ENCODE data around the gene MRPL23.

MRPL23 gene

GRCh38 chr11:1959786-1960185, 12.7 kb downstream of the MRPL23 start:
- DNase-seq, result no peak

DNA sequence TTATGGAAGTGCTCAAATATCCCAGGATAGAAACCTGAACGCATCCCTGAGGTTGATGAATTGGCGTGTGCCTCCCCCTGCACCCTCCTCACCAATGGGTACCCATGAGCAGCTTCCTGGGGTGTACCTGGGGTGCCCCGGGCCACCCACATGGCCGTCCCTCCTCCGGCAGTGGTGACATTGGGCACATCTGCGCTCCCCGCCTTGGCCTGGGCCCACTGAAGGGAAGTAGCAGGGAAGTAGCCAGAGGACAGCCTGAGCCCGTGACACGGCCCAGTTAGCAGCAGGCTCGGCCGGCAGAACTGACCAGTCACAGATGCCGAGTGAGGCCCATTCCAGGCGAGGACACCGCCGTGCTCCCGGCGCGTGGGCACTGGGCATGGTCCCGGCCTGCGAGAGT, 16.7 kb downstream of the MRPL23 start:
- no peak for DNase-seq

DNA sequence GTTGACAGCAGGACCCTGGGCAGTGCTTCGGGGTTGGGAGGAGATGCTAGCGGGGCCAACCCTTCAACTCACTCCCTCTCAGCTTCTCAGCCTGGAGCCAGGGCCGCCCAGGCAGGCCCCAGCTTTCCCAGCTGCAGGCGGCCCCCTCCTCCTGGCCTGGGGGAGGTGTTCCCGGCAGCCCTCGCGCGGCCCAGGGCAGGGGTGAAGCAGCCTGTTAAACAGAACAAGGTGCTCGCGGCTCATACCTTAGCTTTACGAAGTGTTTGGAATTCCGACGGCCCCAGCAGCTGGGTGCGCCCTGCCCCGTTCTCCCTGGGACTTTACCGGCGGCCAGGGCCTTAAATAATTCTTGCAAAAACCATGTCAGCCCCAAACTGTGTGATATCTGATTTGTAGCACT, 17.2 kb downstream of the MRPL23 start:
- no peak for DNase-seq

DNA sequence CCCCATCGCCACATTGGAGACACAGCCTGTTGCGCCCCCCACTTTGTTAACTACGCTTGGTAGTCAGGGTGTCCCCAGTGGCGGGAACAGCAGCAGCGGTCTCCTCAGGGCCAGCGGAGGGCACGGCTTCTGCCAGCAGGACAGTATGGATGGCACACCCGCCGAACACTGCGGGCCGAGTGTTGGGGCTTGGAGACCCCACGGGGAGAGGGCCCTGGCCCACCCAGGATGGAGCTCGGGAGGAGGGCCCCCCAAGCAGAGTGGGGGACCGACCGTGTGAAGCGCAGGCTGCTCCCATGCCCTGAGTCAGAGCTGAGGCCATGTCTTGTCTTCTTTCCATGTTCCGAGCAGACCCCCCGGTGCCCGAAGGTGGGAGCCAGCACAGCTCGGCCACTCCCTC, 17.8 kb downstream of the MRPL23 start:
- no peak for DNase-seq

DNA sequence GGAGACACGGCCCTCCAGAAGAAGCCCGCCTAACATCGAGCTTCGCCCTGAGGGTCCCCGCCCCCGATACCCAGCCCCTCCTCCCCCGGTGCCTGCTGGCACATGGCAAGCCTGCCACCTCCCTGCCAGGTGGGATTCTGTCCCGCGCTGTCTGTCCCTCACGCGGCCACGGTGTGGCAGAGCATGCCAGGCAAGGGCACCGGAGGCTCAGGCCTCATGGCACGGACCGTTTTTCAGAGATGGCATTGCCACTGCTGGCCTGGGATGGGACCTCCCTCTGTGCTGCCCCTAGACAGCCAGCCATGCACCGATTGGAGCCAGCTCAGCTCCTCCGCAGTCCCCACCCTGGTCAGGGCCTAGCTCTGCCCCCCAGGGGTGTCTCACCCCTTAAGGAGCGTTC, 19.4 kb downstream of the MRPL23 start:
- no peak for DNase-seq

DNA sequence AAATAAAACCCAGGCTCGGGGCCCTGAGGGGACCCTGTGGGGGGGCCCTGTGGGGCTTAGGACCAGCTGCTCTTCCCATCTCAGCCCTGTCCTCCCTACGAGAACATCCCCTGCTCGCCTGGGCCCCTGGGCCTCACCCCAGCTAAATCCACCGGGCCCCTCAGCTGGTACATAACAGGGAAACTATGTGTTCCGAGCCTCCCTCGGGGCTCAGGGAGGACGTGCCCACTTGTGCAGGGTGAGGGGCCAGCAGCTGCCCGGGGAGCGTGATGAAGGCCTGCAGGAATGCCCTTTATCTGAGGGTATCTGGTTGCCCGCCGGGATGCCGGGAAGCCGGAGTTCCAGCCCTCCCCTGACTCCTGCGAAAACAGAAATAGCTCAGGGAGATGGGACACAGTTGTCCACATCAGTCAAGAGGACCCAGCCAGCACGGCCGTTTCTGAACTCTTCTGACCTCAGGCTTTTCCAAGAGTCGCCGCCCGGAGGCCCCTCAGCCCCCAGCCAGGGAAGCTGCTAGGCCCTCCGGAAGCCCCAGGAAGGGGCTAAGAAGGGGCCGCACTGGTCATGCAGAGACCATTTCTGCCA, 20.6 kb downstream of the MRPL23 start:
- DNase-seq, result no peak

- no peak for DNase-seq
These were observed 21.4 kb downstream of the MRPL23 start for GRCh38 chr11:1968454-1969002.

GRCh38 chr11:1969035-1969434, 21.9 kb downstream of the MRPL23 start:
- no peak for DNase-seq

DNA sequence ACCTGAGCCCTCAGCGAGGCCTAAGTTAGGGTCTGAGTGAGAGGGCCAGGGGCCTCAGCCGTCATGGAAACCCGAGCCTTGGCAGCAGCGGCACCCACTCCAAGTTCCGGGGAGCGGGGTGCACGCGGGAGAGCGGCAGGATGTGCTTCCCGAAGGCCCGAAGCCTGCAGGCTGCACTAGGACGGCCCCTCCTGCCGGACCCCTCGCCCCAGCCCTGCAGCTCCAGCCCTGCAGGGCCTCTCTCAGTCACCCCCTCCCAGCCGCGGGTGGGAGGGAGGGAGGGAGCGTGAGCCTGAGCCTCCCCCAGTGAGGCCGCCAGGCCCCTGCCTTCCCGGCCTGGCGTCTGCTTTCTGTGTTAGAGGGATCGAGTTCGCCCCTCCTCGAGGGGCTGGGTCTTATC, 22.6 kb downstream of the MRPL23 start:
- DNase-seq, result no peak

DNA sequence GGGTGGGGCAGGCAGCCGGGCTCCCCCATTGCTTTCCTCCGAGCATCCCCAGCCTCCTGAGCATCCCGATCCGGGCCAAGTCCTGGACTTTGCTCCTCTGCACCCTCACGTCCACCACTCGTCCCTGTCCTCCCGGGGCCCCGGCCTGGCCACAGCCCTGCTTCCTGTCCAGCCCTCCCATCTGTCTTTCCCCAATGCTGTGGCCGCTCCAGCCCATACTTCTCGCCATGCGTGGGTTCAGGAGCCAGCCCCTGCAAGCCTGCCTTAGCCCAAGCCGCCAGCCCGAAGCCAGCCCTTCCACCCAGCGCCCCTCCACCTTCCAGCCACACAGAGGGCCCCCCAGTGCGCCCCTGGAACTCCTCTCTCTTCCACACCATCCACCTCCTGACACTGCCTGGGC, 23.8 kb downstream of the MRPL23 start:
- no peak for DNase-seq

GRCh38 chr11:1975185-1975584, 28.1 kb downstream of the MRPL23 start:
- no peak for DNase-seq

- DNase-seq, result no peak
These were observed 31.8 kb downstream of the MRPL23 start for GRCh38 chr11:1978720-1979473.

- DNase-seq, result no peak
These were observed 32.5 kb downstream of the MRPL23 start for GRCh38 chr11:1979607-1980006.

GRCh38 chr11:1982873-1983600, 35.9 kb downstream of the MRPL23 start:
- DNase-seq, result no peak

- no peak for DNase-seq
These were observed 36.4 kb downstream of the MRPL23 start for GRCh38 chr11:1983601-1983961.

DNA sequence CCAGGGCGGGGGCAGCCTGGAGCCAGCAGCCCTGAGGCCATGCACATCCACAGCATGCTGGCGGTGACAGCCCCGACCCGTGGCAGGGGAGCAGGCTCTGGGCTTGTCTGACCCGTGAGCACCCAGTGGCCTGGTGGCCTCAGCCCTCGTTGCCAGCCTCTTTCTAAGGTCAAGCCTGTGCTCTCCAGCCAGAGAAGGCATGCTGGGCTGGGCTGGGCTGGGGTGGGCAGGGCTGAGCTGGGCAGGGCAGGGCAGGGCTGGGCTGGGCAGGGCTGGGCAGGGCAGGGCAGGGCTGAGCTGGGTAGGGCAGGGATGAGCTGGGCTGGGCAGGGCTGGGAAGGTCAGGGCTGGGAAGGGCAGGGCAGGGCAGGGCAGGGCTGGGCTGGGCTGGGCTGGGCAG, 39.9 kb downstream of the MRPL23 start:
- no peak for DNase-seq

DNA sequence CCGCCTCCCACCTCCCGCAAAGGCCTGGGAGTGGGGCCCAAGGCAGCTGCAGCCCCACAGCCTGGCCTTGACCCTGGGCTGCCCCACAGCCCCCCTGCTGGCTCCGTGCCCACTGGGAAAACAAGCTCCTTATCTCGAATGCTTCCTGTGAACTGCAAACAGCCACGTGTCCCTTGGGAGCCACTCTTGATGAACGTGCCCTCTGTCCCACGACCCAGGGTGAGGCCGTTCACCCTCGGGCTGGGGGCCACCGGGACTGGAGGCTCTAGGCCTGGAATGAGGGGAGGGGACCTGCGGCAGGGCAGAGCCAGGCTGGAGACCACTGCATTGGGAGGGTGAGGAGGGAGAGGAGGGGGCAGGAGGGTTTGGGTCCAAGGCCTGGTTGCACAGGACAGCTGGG, 41.0 kb downstream of the MRPL23 start:
- DNase-seq, result no peak

DNA sequence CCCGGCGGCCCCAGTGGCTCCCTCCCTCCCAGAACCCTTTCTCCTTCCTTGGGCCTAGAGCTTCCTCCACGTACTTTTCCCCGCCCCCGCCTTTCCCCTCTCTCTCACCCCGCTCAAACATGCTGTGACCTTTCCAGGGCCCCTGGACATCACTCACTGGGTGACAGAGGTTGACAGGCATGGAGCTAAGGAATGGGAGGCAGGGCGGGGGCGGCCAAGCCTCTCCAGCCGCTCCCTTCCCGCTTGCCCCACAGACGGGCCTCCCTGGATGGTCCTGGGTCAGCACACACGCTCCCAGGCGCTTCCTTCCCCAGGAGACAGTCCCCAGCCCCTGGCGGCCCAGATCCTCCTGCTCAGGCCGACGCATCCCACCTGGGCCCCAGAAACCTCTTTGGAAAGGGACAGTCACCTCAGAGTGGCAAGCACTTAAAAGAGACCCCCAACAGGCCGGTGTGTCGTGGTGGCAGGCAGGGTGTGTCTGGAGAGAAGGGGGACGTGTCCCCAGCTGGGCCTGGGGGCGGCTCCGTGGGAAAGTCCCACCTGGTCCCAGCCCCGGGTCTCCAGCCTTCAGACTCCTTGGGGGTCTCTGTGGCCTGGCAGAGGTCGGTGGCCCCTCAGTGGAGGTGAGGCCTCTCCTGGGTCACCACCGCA, 41.7 kb downstream of the MRPL23 start:
- DNase-seq, result no peak

DNA sequence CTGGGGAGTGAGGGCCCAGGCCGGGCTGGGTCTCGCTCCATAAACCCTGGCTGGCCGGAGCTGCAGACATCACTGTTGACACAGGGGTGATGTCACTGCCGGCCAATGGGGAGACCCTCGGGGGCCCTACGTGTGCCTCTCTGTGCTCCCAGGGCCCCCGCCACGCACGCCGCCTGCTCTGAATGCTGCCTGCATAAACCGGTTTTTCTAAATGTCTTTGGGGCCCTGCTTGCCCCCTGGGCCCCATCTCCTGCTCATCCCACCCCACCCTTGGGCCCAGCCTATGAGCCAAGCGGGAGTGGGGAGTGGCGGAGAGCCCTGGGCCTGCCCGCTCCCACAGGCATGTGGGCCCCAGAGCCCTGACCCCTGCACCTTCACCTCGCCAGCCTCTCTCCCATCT, 42.8 kb downstream of the MRPL23 start:
- no peak for DNase-seq

DNA sequence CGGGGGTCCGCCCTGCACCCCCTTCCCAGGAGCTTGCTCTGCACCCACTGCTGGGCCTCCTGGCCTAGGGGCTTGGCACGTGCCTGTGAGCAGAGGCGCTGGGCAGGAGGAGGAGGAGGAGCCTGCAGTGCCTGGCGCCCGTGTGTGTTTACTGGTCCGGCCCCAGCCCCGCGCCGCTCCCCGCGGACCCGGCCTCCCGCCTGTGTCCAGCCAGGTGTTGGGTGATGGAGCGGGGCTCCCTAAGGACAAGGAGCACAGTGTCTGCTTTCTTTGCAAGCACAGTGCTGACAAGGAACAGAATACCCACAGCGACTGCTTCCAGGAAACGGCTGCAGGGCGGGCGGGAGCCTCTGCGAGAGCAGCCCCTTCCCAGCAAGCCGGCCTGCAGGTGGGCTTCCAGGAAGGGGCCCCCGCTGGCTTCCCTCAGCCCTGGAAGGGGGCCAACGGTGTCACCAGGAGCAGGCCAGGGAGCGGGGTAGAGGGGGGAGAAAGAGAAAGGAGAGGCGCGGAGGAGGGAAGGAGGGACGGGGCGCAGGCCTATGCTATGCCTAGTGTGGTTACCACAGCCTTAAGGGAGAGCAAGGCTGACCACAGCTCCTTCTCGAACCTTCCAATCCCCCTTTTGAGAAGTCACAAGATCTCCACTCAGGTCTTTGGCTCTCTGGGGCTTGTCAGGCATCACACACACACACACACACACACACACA, 43.9 kb downstream of the MRPL23 start:
- DNase-seq, result no peak

DNA sequence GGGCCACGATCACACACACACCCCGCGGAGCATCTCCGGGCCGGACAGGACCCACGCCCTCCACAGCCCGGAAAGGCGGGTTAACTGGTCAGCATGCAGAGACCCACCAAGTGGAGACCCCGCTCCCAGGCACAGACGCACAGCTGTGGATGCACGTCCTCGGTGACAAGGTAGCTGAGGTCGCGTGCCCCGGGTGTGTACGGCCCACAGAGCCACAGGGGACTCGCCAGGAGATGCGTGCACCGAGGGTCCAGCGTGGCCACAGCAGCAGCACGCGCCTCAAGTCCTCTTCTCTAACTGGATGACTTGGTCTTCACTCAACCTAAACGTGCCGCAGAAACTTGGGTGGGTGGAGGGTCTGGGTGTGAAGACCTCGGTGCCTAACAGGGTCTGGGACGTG, 45.0 kb downstream of the MRPL23 start:
- no peak for DNase-seq

DNA sequence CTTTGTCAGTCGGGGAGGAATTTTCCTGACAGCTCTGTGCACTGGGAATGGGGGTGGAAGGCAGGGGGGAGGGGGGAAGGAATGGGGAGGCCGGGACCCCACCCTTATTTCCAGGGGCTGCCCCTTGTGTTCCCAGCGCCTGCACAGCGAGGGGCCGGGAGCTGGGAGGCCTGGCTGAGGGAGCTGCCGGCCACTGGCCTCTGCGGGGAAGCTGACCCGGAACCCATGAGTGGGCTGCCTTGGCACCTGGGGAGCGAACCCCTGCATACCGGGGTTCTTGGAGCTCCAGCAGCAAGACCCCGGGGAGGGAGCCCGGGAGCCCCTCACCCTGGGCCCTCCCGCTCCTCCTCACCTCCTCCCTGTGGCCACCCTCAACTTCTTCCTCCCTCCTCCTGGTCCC, 47.0 kb downstream of the MRPL23 start:
- no peak for DNase-seq

DNA sequence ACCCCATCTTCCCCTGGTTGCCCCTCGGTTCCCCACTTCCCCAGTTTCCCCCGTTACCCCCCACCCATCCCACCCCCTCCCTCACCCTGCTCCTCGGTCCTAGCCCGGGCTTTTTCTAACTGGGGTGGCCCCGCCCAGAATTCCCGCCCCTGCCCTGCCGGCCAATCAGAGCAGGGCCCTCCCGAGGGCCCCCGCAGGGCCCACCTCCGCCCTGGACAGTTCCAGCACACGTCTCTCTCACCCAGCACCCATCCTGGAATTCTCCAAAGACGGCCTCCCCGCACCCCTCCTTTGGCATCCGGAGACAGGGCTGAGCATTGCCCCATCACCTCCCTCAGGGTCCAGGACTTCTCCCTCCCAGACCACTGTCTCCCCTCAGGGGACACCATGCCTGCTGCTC, 50.6 kb downstream of the MRPL23 start, which contains the start of gene H19:
Gene H19 (minus strand): TSS at position 88 of the 400 bp plus-strand sequence.
- no peak for DNase-seq

Measured in NCI-H187 (cell line).